ENCODE data around the gene NMS.

Gene NMS

GRCh38 chr2:100470182-100470581, at the start of gene NMS:
Gene NMS (plus strand): TSS chr2:100470482. CDS start chr2:100470489, 7 bp downstream.
- H3K4me1 ChIP-seq (ENCODE audit: control insufficient read depth, low read depth, low read length): no peaks in the 10 kb centered on the region
- H3K9me3 ChIP-seq (ENCODE audit: control insufficient read depth, low read depth, low read length): no peaks in the 10 kb centered on the region
- no peak within 1 kb of the TSS for H3K4me3 ChIP-seq (ENCODE audit: low read length)
- no peaks in the 10 kb centered on the region for H3K27me3 ChIP-seq (ENCODE audit: control insufficient read depth, insufficient read depth, low read length)
- H3K27ac ChIP-seq (ENCODE audit: low read length): no peak within 1 kb of the TSS
- H3K9ac ChIP-seq (ENCODE audit: low read length): no peak within 1 kb of the TSS
- no peaks in the 10 kb centered on the region for H3K36me3 ChIP-seq (ENCODE audit: control insufficient read depth, low read depth, low read length)

DNA sequence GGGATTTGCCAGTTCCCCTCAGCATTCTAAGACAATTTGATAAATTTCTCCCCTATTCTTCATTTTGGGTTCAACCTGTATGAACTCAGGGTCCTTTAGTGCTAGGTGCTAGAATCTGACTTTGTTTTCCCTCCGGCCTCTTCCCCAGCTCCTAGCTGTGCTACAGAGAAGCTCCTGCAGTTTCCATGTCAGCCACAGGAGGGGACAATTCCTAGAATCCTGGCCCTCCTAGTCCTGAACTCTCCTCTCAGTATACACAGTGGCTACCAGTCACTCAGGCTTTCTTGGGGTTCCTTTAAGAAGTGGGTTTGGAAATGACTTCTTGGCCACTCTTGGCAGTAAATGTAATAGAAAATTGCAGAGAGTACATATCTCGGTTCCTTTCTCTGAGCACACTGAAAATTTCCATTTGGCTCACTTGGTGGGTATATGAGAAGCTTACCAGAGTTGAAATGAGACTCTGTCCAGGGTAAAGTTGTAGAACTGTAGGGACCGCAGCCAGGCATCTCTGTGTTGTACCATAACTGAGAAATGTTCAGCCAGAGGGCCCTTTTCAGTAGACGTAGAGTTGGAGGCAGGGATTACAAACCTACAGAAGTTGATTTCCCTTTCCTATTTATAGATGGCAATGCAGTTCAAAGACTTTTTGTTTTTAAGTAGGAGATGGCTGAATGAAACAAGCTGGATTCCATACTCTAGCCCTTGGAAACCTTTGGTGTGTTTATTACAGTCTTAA, 47.8 kb upstream of the NMS start:
- Histone ChIP-seq H3K9ac (ENCODE audit: low read length) (no peak overlapping the region), H3K27me3 (ENCODE audit: control insufficient read depth, insufficient read depth, low read length) (no peaks in the 10 kb centered on the region), H3K4me3 (ENCODE audit: low read length) (no peak overlapping the region), H3K27ac (ENCODE audit: low read length) (no peak overlapping the region), H3K9me3 (ENCODE audit: control insufficient read depth, low read depth, low read length) (no peaks in the 10 kb centered on the region), H3K36me3 (ENCODE audit: control insufficient read depth, low read depth, low read length) (no peaks in the 10 kb centered on the region), H3K4me1 (ENCODE audit: control insufficient read depth, low read depth, low read length) (no peaks in the 10 kb centered on the region)

GRCh38 chr2:100423631-100424030, 46.7 kb upstream of the NMS start:
- Histone ChIP-seq H3K4me1 (ENCODE audit: control insufficient read depth, low read depth, low read length) (no peaks in the 10 kb centered on the region), H3K27ac (ENCODE audit: low read length) (no peak overlapping the region), H3K9me3 (ENCODE audit: control insufficient read depth, low read depth, low read length) (no peaks in the 10 kb centered on the region), H3K9ac (ENCODE audit: low read length) (no peak overlapping the region), H3K4me3 (ENCODE audit: low read length) (no peak overlapping the region), H3K36me3 (ENCODE audit: control insufficient read depth, low read depth, low read length) (no peaks in the 10 kb centered on the region), H3K27me3 (ENCODE audit: control insufficient read depth, insufficient read depth, low read length) (no peaks in the 10 kb centered on the region)

- Histone ChIP-seq H3K4me1 (ENCODE audit: control insufficient read depth, low read depth, low read length) (no peaks in the 10 kb centered on the region), H3K36me3 (ENCODE audit: control insufficient read depth, low read depth, low read length) (no peaks in the 10 kb centered on the region), H3K4me3 (ENCODE audit: low read length) (no peak overlapping the region), H3K9me3 (ENCODE audit: control insufficient read depth, low read depth, low read length) (no peaks in the 10 kb centered on the region), H3K9ac (ENCODE audit: low read length) (no peak overlapping the region), H3K27me3 (ENCODE audit: control insufficient read depth, insufficient read depth, low read length) (no peaks in the 10 kb centered on the region), H3K27ac (ENCODE audit: low read length) (no peak overlapping the region)
These were observed 45.9 kb upstream of the NMS start for GRCh38 chr2:100424277-100424875.

- Histone ChIP-seq H3K4me3 (ENCODE audit: low read length) (no peak overlapping the region), H3K27ac (ENCODE audit: low read length) (no peak overlapping the region), H3K9ac (ENCODE audit: low read length) (no peak overlapping the region), H3K27me3 (ENCODE audit: control insufficient read depth, insufficient read depth, low read length) (no peaks in the 10 kb centered on the region), H3K36me3 (ENCODE audit: control insufficient read depth, low read depth, low read length) (no peaks in the 10 kb centered on the region), H3K4me1 (ENCODE audit: control insufficient read depth, low read depth, low read length) (no peaks in the 10 kb centered on the region), H3K9me3 (ENCODE audit: control insufficient read depth, low read depth, low read length) (no peaks in the 10 kb centered on the region)
These were observed 45.2 kb upstream of the NMS start for GRCh38 chr2:100425107-100425506.

DNA sequence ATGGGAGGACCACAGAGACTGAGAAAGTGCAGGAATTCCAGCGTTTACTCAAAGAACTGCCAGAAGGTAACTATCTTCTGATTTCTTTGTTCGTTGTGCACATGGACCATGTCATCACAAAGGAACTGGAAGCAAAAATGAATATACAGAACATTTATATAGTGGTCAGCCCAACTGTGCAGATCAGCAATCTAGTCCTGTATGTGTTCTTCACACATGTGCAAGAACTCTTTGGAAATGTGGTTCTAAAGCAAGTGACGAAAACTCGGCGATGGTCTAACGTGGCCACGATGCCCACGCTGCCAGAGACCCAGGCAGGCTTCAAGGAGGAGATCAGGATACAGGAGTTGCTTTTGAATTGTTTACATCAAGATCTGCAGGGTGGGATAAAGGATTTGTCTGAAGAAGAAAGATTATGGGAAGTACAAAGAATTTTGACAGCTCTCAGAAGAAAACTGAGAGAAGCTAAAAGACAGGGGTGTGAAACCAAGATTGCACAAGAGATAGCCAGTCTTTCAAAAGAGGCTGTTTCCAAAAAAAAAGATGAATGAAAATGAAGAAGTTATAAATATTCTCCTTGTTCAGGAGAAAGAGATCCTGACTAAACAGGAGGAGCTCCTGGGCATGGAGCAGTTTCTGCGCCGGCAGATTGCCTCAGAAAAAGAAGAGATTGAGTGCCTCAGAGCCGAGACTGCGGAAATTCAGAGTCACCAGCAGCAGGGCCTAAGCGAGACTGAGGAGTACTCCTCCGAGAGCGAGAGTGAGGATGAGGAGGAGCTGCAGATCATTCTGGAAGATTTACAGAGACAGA, 44.5 kb upstream of the NMS start:
- no peaks in the 10 kb centered on the region for H3K36me3 ChIP-seq (ENCODE audit: control insufficient read depth, low read depth, low read length)
- no peaks in the 10 kb centered on the region for H3K27me3 ChIP-seq (ENCODE audit: control insufficient read depth, insufficient read depth, low read length)
- no peak overlapping the region for H3K9ac ChIP-seq (ENCODE audit: low read length)
- no peak overlapping the region for H3K4me3 ChIP-seq (ENCODE audit: low read length)
- H3K4me1 ChIP-seq (ENCODE audit: control insufficient read depth, low read depth, low read length): no peaks in the 10 kb centered on the region
- H3K9me3 ChIP-seq (ENCODE audit: control insufficient read depth, low read depth, low read length): peaks cover 5% of the 10 kb centered on the region
- no peak overlapping the region for H3K27ac ChIP-seq (ENCODE audit: low read length)

- Histone ChIP-seq H3K9me3 (ENCODE audit: control insufficient read depth, low read depth, low read length) (peaks cover 5% of the 10 kb centered on the region), H3K9ac (ENCODE audit: low read length) (no peak overlapping the region), H3K4me3 (ENCODE audit: low read length) (no peak overlapping the region), H3K27ac (ENCODE audit: low read length) (no peak overlapping the region), H3K27me3 (ENCODE audit: control insufficient read depth, insufficient read depth, low read length) (no peaks in the 10 kb centered on the region), H3K4me1 (ENCODE audit: control insufficient read depth, low read depth, low read length) (no peaks in the 10 kb centered on the region), H3K36me3 (ENCODE audit: control insufficient read depth, low read depth, low read length) (no peaks in the 10 kb centered on the region)
These were observed 43.9 kb upstream of the NMS start for GRCh38 chr2:100426384-100426720.

GRCh38 chr2:100427111-100427510, 43.2 kb upstream of the NMS start:
- no peaks in the 10 kb centered on the region for H3K4me1 ChIP-seq (ENCODE audit: control insufficient read depth, low read depth, low read length)
- no peaks in the 10 kb centered on the region for H3K27me3 ChIP-seq (ENCODE audit: control insufficient read depth, insufficient read depth, low read length)
- H3K27ac ChIP-seq (ENCODE audit: low read length): no peak overlapping the region
- no peak overlapping the region for H3K9ac ChIP-seq (ENCODE audit: low read length)
- H3K9me3 ChIP-seq (ENCODE audit: control insufficient read depth, low read depth, low read length): peaks cover 5% of the 10 kb centered on the region
- H3K36me3 ChIP-seq (ENCODE audit: control insufficient read depth, low read depth, low read length): no peaks in the 10 kb centered on the region
- no peak overlapping the region for H3K4me3 ChIP-seq (ENCODE audit: low read length)

DNA sequence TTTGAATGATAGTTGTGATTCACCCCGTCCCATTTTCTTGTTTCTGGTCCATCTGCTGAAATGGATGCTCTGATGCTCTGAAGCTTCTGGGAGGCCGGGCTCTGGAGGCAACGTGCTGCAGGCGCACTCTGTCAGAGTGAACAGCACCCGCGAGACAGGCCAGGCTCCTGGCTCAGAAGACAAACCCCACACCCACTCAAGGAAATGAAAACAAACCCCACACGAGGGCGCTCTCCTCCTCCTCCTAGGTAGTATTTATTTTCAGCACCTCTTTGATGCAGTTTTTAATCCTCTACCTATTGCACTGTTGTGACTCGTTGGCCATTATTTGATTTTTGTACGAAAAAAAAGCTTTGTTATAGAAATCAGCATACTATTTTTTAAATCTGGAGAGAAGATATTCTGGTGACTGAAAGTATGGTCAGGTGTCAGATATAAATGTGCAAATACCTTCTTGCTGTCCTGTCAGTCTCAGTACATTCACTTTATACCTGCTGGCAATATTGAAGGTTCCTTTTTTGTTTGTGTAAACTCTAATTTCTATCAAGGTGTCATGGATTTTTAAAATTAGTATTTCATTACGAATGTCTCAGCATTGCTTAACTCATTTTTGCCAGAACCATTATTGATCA, 42.5 kb upstream of the NMS start:
- H3K27ac ChIP-seq (ENCODE audit: low read length): no peak overlapping the region
- no peak overlapping the region for H3K4me3 ChIP-seq (ENCODE audit: low read length)
- no peaks in the 10 kb centered on the region for H3K27me3 ChIP-seq (ENCODE audit: control insufficient read depth, insufficient read depth, low read length)
- H3K36me3 ChIP-seq (ENCODE audit: control insufficient read depth, low read depth, low read length): no peaks in the 10 kb centered on the region
- peaks cover 5% of the 10 kb centered on the region for H3K9me3 ChIP-seq (ENCODE audit: control insufficient read depth, low read depth, low read length)
- H3K9ac ChIP-seq (ENCODE audit: low read length): no peak overlapping the region
- no peaks in the 10 kb centered on the region for H3K4me1 ChIP-seq (ENCODE audit: control insufficient read depth, low read depth, low read length)

- H3K4me3 ChIP-seq (ENCODE audit: low read length): no peak overlapping the region
- H3K9me3 ChIP-seq (ENCODE audit: control insufficient read depth, low read depth, low read length): peaks cover 5% of the 10 kb centered on the region
- H3K9ac ChIP-seq (ENCODE audit: low read length): no peak overlapping the region
- H3K4me1 ChIP-seq (ENCODE audit: control insufficient read depth, low read depth, low read length): no peaks in the 10 kb centered on the region
- no peak overlapping the region for H3K27ac ChIP-seq (ENCODE audit: low read length)
- no peaks in the 10 kb centered on the region for H3K36me3 ChIP-seq (ENCODE audit: control insufficient read depth, low read depth, low read length)
- H3K27me3 ChIP-seq (ENCODE audit: control insufficient read depth, insufficient read depth, low read length): no peaks in the 10 kb centered on the region
These were observed 40.6 kb upstream of the NMS start for GRCh38 chr2:100429726-100430125.

DNA sequence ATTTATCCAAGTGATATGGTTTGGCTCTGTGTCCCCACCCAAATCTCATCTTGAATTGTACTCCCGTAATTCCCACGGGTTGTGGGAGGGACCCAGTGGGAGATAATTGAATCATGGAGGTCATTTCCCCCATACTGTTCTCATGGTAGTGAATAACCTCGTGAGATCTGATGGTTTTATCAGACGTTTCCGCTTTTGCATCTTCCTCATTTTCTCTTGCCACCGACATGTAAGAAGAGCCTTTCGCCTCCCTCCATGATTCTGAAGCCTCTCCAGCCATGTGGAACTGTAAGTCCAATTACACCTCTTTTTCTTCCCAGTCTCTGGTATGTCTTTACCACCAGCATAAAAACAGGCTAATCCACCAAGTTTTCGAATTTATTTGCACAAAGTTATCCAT, 32.5 kb upstream of the NMS start:
- Histone ChIP-seq H3K4me1 (ENCODE audit: control insufficient read depth, low read depth, low read length) (no peaks in the 10 kb centered on the region), H3K36me3 (ENCODE audit: control insufficient read depth, low read depth, low read length) (no peaks in the 10 kb centered on the region), H3K4me3 (ENCODE audit: low read length) (no peak overlapping the region), H3K9ac (ENCODE audit: low read length) (no peak overlapping the region), H3K27ac (ENCODE audit: low read length) (no peak overlapping the region), H3K9me3 (ENCODE audit: control insufficient read depth, low read depth, low read length) (no peaks in the 10 kb centered on the region), H3K27me3 (ENCODE audit: control insufficient read depth, insufficient read depth, low read length) (no peaks in the 10 kb centered on the region)
